HG03565 (cell line): ENCODE data around the gene RNF220.

ENCODE experiments used
- ATAC-seq: cut with Tn5 transposase; IDR thresholded peaks from one replicate; pipeline ENCODE4 v1.9.1; 2021; ENCODE audit warnings: mild to moderate bottlenecking, moderate library complexity; ENCODE audit not compliant: unreplicated experiment

Gene RNF220

GRCh38 chr1:44405031-44405797, at the start of gene RNF220:
TSS of gene RNF220 (plus strand) at chr1:44405255.
- ATAC-seq: no peak

DNA sequence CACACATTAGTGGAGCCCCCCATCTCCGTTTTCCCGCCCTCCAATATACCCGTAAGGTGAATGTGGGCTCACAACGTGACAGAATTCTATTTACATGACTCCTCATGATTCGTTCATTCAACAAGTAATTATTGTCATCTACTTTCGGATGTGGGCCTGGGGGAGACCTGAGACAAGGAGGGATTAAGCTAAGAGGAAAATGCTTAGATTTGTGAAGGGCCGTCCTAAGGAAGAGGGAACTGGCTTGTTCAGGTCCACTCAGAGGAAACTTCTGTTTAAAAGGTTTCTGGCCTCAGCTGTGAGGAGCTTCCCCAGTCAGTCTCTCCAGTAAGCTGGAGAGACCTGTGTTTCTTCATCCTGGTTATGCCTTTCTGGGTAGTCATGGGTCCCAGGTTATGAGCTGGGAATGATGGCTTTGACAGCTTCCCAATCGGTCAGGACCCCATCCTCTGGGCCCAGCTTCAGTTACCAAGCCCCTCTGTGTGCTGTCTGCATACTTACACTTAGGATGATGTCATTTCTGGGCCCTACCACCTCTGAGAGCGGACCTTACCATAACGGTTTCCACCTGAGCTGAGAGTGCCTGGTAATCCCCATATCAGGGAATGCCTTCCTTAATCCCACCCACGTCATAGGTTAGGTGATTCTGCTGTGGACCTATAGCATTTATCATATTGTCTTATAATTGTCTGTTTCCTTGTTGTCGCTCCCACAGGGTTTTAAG, 49.3 kb upstream of the RNF220 start:
- no peak for ATAC-seq

- ATAC-seq: no peak
Observed at GRCh38 chr1:44357710-44358109, 47.3 kb upstream of the RNF220 start.

- ATAC-seq: no peak
Observed at GRCh38 chr1:44359234-44359935, 45.7 kb upstream of the RNF220 start.

- ATAC-seq: no peak
Observed at GRCh38 chr1:44361478-44361877, 43.6 kb upstream of the RNF220 start.

DNA sequence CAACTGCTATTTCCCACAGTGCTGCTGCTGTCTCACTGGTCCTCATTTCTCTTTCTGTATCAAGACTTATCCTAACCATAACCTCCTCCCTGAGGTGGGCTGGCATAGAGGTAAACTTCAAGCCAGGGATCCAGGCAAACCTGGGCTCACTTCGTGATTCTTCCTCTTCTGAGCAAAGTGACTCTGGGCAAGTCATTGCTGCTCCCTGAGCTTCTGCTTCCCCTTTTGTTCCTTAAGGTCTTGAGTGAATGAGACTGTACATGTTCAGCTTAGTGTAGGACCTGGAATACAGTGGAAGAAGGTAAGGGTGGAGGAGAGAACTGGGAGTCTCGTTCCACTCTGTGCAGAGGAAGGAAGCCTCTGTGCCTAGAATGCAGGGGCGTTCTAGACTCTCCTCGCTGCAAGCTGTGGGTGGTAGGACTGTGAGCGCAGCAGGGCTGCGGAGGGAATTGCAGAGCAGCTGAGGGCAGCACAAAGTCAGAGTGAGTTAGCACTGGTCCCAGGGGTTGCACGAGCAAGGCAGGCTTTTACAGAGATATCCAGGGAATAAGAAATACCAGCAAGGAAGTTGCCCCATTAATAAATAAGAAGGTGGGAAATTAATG, 38.6 kb upstream of the RNF220 start:
- no peak for ATAC-seq

DNA sequence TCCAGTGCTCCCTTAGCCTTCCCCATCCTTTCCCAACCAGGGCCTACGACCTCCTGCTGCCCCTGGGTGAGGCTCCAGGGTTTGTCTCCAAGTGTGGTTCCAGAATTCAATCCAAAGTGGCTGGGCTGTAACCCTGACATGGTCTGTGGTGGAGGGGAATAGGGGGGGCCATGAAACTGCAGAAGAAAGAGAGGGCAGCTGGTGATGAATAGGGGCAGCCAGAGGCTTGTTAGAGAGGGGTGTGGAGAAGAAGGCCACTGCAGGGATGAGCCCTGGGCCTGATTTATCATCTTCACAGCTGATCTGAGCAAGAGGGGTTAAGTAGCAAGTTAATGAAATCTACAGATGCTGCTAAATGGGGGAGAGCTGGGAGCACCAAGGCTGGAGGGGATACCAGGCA, 37.1 kb upstream of the RNF220 start:
- ATAC-seq: no peak

DNA sequence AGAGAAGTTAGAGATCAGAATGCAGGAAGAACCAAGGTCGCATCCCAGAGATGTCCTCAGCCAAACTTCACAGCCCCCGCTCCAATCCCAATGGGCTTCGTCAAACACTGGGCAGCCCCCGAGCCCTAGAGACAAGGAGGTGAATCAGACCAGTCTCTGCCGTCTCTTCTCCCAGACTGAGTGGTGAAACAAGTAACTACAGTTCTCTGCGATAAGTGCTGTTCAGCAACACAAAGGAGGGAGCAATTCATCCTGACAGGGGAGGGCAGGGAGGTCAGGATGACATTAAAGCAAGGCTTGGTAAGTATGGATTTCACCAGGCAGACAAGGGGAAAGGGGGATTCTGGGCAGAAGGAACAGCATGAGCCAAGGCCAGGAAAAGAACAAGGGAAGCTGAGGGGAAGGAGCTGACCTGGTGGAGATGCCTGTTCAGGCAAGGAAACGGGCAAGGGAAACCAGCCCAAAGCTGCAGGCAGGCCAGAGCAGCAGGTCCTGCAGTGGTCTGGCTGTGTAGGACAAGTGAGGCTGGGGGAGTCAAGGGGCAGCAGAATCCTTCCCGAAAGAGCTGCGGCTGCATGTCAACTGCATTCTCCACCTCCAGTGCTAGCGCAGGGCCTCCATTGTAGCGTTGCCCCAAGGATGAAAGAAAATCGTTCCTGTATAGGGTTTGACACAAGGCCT, 36.4 kb upstream of the RNF220 start:
- no peak for ATAC-seq

DNA sequence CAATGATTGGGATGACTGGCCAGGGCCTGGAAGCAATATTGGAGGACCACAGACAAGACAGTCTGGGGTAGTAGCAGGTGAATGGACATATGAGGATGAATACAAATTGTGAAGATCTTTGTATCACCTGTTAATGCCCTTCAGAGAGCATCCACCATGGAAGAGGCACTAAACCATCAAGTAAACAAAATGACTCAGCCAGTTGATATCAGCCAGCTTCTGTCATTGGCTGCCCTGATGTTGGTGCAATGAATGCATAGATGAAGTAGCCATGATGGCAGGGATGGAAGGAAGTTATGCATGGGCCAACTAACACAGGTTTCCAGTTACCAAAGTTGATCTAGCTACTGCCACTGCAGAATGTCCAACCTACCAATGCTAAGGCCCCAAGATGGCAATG, 33.8 kb upstream of the RNF220 start:
- ATAC-seq: no peak

DNA sequence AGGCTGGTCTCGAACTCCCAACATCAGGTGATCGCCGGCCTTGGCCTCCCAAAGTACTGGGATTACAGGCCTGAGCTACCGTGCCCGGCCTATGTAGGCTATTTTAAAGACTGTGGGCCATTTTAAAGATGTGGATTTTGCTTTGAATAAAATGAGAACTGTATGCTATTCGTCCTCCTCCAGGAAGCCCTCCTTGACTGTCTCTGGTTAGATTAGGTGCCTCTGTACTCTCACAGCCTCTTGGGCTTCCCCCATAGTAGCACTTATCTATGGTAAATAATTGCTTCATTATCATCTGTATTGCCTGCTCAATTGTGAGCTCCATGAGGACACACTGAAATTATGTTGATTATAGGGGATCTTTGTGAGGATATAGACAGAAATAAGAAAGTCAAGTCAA, 29.5 kb upstream of the RNF220 start:
- ATAC-seq: no peak

- no peak for ATAC-seq
Observed at GRCh38 chr1:44377925-44378784, 26.9 kb upstream of the RNF220 start.

DNA sequence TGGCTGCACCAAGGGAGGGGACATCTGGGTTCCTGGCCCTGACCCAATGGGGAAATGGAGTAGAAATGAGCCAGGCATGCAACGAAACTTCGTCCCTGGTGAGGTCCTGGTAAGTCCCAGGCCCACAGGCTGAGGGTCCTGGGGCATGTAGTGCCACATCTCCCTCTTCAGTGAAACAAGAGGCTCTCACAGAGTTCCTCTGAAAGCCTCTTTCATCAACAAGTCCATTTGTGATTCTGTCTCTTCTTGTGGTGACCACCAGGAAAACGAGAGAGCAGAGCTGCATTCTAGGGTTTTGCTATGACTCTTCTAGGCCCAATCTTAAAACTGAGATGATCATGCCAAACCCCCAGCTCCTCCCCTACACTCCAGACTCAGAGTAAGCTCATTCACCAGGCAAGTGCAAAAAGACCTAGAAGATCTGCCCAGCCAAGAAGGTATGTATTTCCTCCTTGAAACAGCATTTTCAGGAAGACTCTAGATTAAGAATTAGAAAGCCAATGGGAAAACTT, 24.3 kb upstream of the RNF220 start:
- no peak for ATAC-seq

- ATAC-seq: no peak
Observed at GRCh38 chr1:44388551-44388950, 16.5 kb upstream of the RNF220 start.

GRCh38 chr1:44389437-44389836, 15.6 kb upstream of the RNF220 start:
- no peak for ATAC-seq

GRCh38 chr1:44390277-44390676, 14.8 kb upstream of the RNF220 start:
- ATAC-seq: no peak

GRCh38 chr1:44401256-44402228, 3.5 kb upstream of the RNF220 start:
- no peak for ATAC-seq

- ATAC-seq: no peak
Observed at GRCh38 chr1:44405798-44406736, 1.0 kb downstream of the RNF220 start.
